Astrocyte (in vitro differentiated cells and primary cell): Measurements from ENCODE around the gene NFAM1. TPM values are rescaled to one million over a fixed set of nuclear protein-coding genes. Genes with fewer than 3 reads are reported as not detected.

ENCODE experiments used
- DNase-seq: peaks from one replicate; pipeline ENCODE4 v3.0.0-alpha.2; 2010; ENCODE audit warnings: low read depth
- FAIRE-seq: peaks from 2 replicates; lab custom pipeline; 2011; peaks lifted over from hg19 to GRCh38; lab: Jason Lieb, UNC
- H2AFZ ChIP-seq: 2 replicates; pipeline ENCODE4 v1.6.0; 2012; ENCODE audit warnings: low read depth, low read length, inconsistent platforms
- H3K27ac ChIP-seq: 2 replicates; pipeline ENCODE4 v1.5.1; 2011; ENCODE audit warnings: low read depth, low read length, inconsistent platforms
- H3K27me3 ChIP-seq: 2 replicates; pipeline ENCODE4 v1.6.0; 2011; ENCODE audit warnings: low read length, inconsistent platforms; ENCODE audit not compliant: insufficient read depth
- H3K36me3 ChIP-seq: 2 replicates; pipeline ENCODE4 v1.5.1; 2011; ENCODE audit warnings: low read length, inconsistent platforms; ENCODE audit not compliant: insufficient read depth
- H3K4me1 ChIP-seq: 2 replicates; pipeline ENCODE4 v1.5.1; 2011; ENCODE audit warnings: low read length, inconsistent platforms; ENCODE audit not compliant: insufficient read depth
- H3K4me2 ChIP-seq: 2 replicates; pipeline ENCODE4 v1.6.0; 2012; ENCODE audit warnings: low read length, inconsistent platforms
- H3K4me3 ChIP-seq: 2 replicates; pipeline ENCODE4 v1.5.1; 2011; ENCODE audit warnings: low read depth, mild to moderate bottlenecking, low read length, inconsistent platforms; ENCODE audit not compliant: insufficient read depth
- H3K79me2 ChIP-seq: 2 replicates; pipeline ENCODE4 v1.6.0; 2012; ENCODE audit warnings: mild to moderate bottlenecking, low read length, inconsistent platforms; ENCODE audit not compliant: insufficient read depth
- H3K9ac ChIP-seq: 2 replicates; pipeline ENCODE4 v1.6.0; 2012; ENCODE audit warnings: mild to moderate bottlenecking, low read length, inconsistent platforms
- H3K9me3 ChIP-seq: 2 replicates; pipeline ENCODE4 v1.5.1; 2012; ENCODE audit warnings: low read depth, mild to moderate bottlenecking, low read length, inconsistent platforms; ENCODE audit not compliant: insufficient read depth
- H4K20me1 ChIP-seq: 2 replicates; pipeline ENCODE4 v1.6.0; 2012; ENCODE audit warnings: low read length, inconsistent platforms; ENCODE audit not compliant: insufficient read depth
- H3K27ac Mint-ChIP-seq: one replicate; pipeline ENCODE4 v1.8.0; 2021; ENCODE audit warnings: mild to moderate bottlenecking, mixed read lengths; ENCODE audit not compliant: unreplicated experiment
- H3K27me3 Mint-ChIP-seq: one replicate; pipeline ENCODE4 v1.8.0; 2021; ENCODE audit warnings: low read depth, mixed read lengths; ENCODE audit not compliant: unreplicated experiment
- H3K36me3 Mint-ChIP-seq: one replicate; pipeline ENCODE4 v1.8.0; 2021; ENCODE audit warnings: low read depth, mixed read lengths; ENCODE audit not compliant: unreplicated experiment
- H3K4me1 Mint-ChIP-seq: one replicate; pipeline ENCODE4 v1.8.0; 2021; ENCODE audit warnings: low read depth, mixed read lengths; ENCODE audit not compliant: unreplicated experiment
- H3K4me3 Mint-ChIP-seq: one replicate; pipeline ENCODE4 v1.8.0; 2021; ENCODE audit warnings: mild to moderate bottlenecking, moderate library complexity, mixed read lengths; ENCODE audit not compliant: unreplicated experiment
- H3K9me3 Mint-ChIP-seq: one replicate; pipeline ENCODE4 v1.8.0; 2021; ENCODE audit warnings: mild to moderate bottlenecking, mixed read lengths; ENCODE audit not compliant: unreplicated experiment
- EZH2 ChIP-seq: IDR thresholded peaks from 2 replicates; pipeline ENCODE4 v1.6.1; 2012; ENCODE audit warnings: mild to moderate bottlenecking, low read length, inconsistent platforms; ENCODE audit not compliant: insufficient read depth
- total RNA-seq: library from RNA; stranded (reverse); gene quantifications from 2 replicates; pipeline ENCODE4 v1.2.1, GENCODE V29; 2021
- TF ChIP-seq, protein P1 (sequence below): IDR thresholded peaks from 2 replicates; pipeline ENCODE4 v1.5.1; 2011; ENCODE audit warnings: low read depth, mild to moderate bottlenecking, inconsistent platforms, low read length, moderate library complexity; ENCODE audit not compliant: insufficient read depth

The NFAM1 gene
- total RNA-seq, 1 donor from 2014 or later: 0.07 TPM

DNA sequence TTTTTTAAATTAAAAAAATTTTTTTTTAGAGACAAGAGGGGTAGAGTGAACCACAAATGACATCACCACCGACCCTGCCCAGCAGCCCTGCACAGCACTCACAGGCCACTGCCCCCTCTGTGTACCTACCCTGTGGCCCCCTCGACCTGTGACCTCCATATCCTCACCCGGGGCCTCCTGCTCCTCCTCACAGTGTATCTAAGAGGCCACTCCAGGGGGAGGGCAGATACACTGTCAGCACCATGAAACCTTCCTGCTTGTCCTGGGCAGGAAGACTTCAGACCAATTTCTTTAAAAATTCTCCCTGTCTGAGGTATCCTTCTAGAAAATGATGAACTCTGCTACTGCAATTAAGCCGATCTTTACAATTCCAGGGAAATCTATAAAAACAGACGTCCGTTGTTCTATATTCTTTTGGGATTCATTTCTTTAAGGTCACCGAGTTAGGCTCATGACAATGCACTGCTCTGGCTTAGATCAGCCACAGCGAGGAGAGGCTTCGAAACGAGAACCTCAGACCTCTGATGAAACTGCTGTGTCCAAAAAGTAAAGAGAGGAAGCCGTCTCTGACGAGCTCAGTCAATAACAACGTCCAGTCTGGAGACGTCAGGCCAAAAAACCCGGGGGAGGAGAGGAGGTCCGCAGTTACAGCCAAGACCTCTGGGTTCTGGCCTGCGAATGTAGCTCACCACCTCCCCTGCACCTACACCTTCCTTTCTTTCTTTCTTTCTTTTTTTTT, 17.5 kb downstream of the NFAM1 start:
- TF ChIP-seq, protein P1, sequence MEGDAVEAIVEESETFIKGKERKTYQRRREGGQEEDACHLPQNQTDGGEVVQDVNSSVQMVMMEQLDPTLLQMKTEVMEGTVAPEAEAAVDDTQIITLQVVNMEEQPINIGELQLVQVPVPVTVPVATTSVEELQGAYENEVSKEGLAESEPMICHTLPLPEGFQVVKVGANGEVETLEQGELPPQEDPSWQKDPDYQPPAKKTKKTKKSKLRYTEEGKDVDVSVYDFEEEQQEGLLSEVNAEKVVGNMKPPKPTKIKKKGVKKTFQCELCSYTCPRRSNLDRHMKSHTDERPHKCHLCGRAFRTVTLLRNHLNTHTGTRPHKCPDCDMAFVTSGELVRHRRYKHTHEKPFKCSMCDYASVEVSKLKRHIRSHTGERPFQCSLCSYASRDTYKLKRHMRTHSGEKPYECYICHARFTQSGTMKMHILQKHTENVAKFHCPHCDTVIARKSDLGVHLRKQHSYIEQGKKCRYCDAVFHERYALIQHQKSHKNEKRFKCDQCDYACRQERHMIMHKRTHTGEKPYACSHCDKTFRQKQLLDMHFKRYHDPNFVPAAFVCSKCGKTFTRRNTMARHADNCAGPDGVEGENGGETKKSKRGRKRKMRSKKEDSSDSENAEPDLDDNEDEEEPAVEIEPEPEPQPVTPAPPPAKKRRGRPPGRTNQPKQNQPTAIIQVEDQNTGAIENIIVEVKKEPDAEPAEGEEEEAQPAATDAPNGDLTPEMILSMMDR: no peak
- no peak for TF ChIP-seq EZH2
- Histone ChIP-seq H4K20me1 (no peaks in the 10 kb centered on the region), H3K27me3 (peaks cover 7% of the 10 kb centered on the region), H3K9me3 (no peaks in the 10 kb centered on the region), H2AFZ (no peak overlapping the region), H3K9ac (no peak overlapping the region), H3K36me3 (no peaks in the 10 kb centered on the region), H3K4me1 (no peaks in the 10 kb centered on the region), H3K4me3 (no peak overlapping the region), H3K79me2 (no peaks in the 10 kb centered on the region), H3K4me2 (no peak overlapping the region), H3K27ac (no peak overlapping the region)
- no peaks in the 10 kb centered on the region for H3K9me3 Mint-ChIP-seq
- no peak for FAIRE-seq
- H3K36me3 Mint-ChIP-seq: no peaks in the 10 kb centered on the region
- peaks cover 56% of the 10 kb centered on the region for H3K27me3 Mint-ChIP-seq
- DNase-seq: no peak
- no peak overlapping the region for H3K27ac Mint-ChIP-seq
- H3K4me3 Mint-ChIP-seq: no peak overlapping the region
- H3K4me1 Mint-ChIP-seq: peaks cover 3% of the 10 kb centered on the region

- Histone ChIP-seq H3K9me3 (no peaks in the 10 kb centered on the region), H3K4me2 (no peak overlapping the region), H2AFZ (no peak overlapping the region), H3K4me3 (no peak overlapping the region), H3K9ac (no peak overlapping the region), H3K27me3 (peaks cover 2% of the 10 kb centered on the region), H3K27ac (no peak overlapping the region), H3K79me2 (no peaks in the 10 kb centered on the region), H3K36me3 (no peaks in the 10 kb centered on the region), H4K20me1 (no peaks in the 10 kb centered on the region), H3K4me1 (no peaks in the 10 kb centered on the region)
- Mint-ChIP-seq H3K27ac (no peak overlapping the region), H3K9me3 (no peaks in the 10 kb centered on the region), H3K36me3 (no peaks in the 10 kb centered on the region), H3K27me3 (peaks cover 52% of the 10 kb centered on the region), H3K4me3 (no peak overlapping the region), H3K4me1 (peaks cover 3% of the 10 kb centered on the region)
- no peak for FAIRE-seq
- TF ChIP-seq, protein P1: no peak
- TF ChIP-seq EZH2: no peak
- no peak for DNase-seq
These were observed 18.2 kb downstream of the NFAM1 start for GRCh38 chr22:42414021-42414420.

DNA sequence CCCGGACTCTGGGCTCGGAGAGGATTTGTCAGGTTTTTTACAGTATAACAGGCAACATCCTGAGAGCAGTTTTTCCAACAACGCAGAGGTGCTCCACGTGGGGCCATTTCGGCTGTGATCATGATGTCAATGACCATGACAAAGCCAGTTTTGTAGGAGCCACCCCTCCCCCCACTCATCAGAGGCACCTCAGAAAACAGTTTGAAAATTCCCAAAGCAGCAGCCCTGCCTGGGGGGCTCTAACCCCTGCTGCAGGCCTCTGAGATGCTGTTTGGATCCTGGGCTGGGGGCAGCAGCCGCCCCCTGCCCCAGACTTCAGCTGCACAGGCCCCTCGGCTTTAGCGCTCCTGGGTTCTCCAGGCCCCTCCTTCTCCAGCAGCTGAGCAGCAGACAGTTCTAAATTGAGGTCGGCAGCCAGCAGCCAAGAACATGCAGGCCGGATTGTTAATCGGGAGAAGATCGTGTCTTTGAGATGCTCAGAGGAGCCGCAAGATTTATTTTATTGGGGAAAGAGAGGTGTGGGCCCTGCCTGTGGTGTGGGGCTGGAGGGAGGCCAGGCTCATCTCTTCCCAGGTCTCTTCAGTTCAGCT, 19.4 kb downstream of the NFAM1 start:
- TF ChIP-seq EZH2: no peak
- TF ChIP-seq, protein P1: no peak
- no peaks in the 10 kb centered on the region for H3K9me3 Mint-ChIP-seq
- DNase-seq: no peak

More for the DNA sequence above, 19.4 kb downstream of the NFAM1 start:
- H3K36me3 ChIP-seq: no peaks in the 10 kb centered on the region
- H3K27me3 ChIP-seq: no peaks in the 10 kb centered on the region
- no peak overlapping the region for H3K27ac ChIP-seq
- no peaks in the 10 kb centered on the region for H3K79me2 ChIP-seq
- no peaks in the 10 kb centered on the region for H3K4me1 ChIP-seq
- no peaks in the 10 kb centered on the region for H3K36me3 Mint-ChIP-seq
- no peak overlapping the region for H3K4me3 ChIP-seq
- peaks cover 51% of the 10 kb centered on the region for H3K27me3 Mint-ChIP-seq
- H3K9me3 ChIP-seq: no peaks in the 10 kb centered on the region
- H3K4me2 ChIP-seq: no peak overlapping the region
- peaks cover 3% of the 10 kb centered on the region for H3K4me1 Mint-ChIP-seq
- no peak for FAIRE-seq
- H4K20me1 ChIP-seq: no peaks in the 10 kb centered on the region
- H2AFZ ChIP-seq: peak overlapping the region; percentile 38
- no peak overlapping the region for H3K9ac ChIP-seq
- no peak overlapping the region for H3K4me3 Mint-ChIP-seq
- H3K27ac Mint-ChIP-seq: peak overlapping the region; percentile 34
